ENCODE measurements around the gene RRP36. TPM values are rescaled to one million over a fixed set of nuclear protein-coding genes. Genes with fewer than 3 reads are reported as not detected.
"Not testable (repeated sequence)": the region's sequence is repeated elsewhere in the genome, so short reads cannot be mapped to it uniquely, and the experiment has no call there.

The RRP36 gene
- total RNA-seq, 1 experiment from 2014 or later: 79.1 TPM

DNA sequence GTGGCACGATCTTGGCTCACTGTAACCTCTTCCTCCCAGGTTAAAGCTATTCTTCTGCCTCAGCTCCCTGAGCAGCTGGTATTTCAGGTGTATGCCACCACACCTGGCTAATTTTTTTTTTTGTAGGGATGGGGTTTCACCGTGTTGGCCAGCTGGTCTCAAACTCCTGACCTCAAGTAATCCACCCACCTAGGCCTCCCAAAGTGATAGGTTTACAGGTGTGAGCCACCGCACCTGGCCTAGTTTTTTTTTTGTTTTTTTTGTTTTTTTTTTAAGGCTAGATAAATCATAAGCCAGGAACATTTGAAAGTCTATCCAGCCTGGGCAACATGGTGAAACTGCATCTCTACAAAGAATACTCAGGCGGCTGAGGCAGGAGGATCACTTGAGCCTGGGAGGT is 10.9 kb downstream of the RRP36 start:
- in situ Hi-C loops (cut with HindIII; ENCODE audit: low pct_unique_long_range_greater_than_20kb, low sequenced_read_pairs): no loop called here
- no peak for DNase-seq (ENCODE audit: low read depth)

GRCh38 chr6:43033496-43034189 is 12.2 kb downstream of the RRP36 start:
- no peak for DNase-seq (ENCODE audit: low read depth)
- in situ Hi-C loops (cut with HindIII; ENCODE audit: low pct_unique_long_range_greater_than_20kb, low sequenced_read_pairs): no loop called here

- in situ Hi-C loops (cut with HindIII; ENCODE audit: low pct_unique_long_range_greater_than_20kb, low sequenced_read_pairs): no loop called here
- DNase-seq (ENCODE audit: low read depth): no peak
Measured at GRCh38 chr6:43034190-43034525, 12.7 kb downstream of the RRP36 start.

DNA sequence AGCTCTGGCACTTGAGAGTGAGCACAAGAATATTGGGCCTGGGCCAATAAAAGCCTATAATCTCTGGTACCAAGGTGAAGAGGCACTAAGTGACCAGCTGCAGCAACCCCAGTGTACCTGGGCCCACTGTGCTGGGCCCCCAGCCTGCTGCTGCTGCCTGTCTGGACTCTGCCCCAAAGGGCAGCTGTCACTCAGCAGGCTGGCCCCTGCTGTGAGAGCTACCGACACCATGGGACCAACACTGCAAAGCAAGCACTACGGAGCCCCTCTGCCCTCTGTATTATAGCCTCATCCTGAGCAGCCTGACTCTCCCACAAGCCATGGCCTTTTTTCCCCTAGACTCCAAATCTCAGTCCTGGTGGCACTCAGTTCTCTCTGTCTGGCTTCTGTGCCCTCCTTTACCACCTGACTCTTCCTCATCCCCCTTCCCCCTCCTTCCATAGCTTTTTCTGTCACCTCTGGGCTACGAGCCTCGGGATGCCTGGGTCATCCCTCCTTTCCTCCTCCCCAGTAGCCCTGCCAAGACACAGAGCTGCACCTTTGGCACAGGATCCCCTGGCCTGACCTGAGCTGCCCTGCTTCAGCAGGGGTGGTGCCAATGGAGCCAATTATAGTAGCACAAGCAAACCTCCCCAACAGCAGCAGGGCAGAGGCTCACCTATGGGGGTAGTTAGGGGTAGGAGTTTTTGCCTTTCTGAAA is 14.2 kb downstream of the RRP36 start:
- in situ Hi-C loops (cut with HindIII; ENCODE audit: low pct_unique_long_range_greater_than_20kb, low sequenced_read_pairs): no loop called here
- no peak for DNase-seq (ENCODE audit: low read depth)

DNA sequence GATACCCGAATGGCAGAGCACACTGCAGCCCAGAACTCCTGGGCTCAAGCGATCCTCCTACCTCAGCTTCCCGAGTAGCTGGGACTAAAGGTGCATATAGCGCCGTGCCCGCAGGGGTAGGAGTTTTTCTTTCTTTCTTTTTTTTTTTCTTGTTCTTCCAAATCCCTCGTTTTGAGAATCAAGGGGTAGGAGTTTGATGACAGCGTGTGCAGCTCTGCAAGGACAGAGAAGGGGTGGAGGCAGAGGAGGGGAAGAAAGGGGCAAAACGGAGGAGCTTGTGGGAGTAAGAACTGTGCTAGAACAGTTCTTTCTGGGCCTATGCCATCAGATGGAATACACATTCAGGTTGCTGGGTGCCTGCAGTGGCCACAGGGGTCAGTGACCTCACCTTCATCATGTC is 15.3 kb downstream of the RRP36 start:
- DNase-seq (ENCODE audit: low read depth): no peak
- in situ Hi-C loops (cut with HindIII; ENCODE audit: low pct_unique_long_range_greater_than_20kb, low sequenced_read_pairs): no loop called here

GRCh38 chr6:43037197-43037596 is 15.8 kb downstream of the RRP36 start:
- in situ Hi-C loops (cut with HindIII; ENCODE audit: low pct_unique_long_range_greater_than_20kb, low sequenced_read_pairs): no loop called here
- no peak for DNase-seq (ENCODE audit: low read depth)

DNA sequence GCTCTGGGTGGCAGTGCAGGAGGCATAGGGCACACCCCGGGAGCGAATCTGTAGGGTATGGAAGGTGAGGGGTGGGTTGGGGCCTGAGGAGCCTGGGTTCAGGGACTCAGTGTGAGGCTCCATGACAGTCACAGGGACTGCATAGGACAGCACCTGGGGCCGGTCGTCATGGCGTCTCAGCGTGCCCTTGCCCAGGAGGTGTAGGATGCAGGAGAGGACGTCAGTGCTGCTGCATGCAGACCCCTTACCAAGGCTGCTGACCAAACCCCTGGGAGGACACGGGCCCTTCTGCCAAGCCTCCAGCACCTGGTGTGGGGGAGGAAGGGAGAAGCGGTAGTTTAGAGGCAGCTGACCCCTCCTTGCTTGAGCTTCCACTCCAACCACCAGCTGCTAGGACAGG is 16.3 kb downstream of the RRP36 start:
- in situ Hi-C loops (cut with HindIII; ENCODE audit: low pct_unique_long_range_greater_than_20kb, low sequenced_read_pairs): no loop called here
- DNase-seq (ENCODE audit: low read depth): no peak

GRCh38 chr6:43038727-43039126 is 17.3 kb downstream of the RRP36 start:
- no peak for DNase-seq (ENCODE audit: low read depth)
- in situ Hi-C loops (cut with HindIII; ENCODE audit: low pct_unique_long_range_greater_than_20kb, low sequenced_read_pairs): no loop called here

DNA sequence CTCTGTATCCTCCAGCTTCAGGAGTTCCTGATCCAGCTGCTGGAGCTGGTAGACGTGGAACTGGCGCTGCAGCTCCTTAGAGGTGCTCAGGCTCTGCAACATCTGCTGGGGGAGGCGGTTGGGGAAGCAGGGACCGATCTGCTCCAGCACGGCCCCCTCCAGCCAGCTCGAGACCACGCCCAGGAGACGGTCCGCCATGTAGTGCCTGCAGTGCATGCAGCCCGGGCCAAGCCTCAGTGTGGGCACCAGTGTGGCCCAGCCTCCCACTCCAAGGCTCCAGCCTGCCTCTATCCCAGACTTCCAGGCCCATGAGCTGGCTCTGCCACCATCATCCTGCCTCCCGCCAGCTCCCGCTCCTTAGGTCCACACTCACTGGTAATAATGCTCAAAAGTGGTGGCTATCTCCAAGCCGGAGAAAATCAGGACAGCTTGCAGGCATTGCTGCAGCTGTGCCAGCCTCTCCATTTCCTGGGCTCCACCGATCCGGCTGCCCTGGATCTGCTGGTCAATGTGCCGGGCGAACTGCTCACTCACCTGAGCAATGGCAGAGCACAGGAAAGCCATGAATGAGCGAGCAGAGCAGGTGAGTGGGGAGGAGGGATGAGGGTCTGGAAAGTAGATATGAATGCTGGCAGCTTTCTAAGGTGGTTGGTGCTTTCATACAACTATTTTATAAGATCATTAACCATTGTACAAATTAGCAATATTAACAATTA is 19.3 kb downstream of the RRP36 start:
- in situ Hi-C loops (cut with HindIII; ENCODE audit: low pct_unique_long_range_greater_than_20kb, low sequenced_read_pairs): no loop called here
- DNase-seq (ENCODE audit: low read depth): no peak

DNA sequence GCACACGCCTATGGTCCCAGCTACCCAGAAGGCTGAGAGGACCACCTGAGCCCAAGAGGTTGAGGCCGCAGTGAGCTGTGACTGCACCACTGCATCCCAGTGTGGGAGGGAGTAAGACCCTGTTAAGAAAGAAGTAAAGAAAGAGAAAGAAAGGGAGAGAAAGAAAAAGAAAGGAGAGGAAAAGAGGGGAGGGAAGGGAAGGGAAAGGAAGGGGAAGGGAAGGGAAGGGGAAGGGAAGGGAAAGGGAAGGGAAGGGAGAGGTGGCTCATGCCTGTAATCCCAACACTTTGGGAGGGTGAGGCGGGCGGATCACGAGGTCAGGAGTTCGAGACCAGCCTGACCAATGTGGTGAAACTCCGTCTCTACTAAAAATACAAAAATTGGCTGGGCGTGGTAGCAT is 20.1 kb downstream of the RRP36 start:
- DNase-seq (ENCODE audit: low read depth); in situ Hi-C loops (cut with HindIII; ENCODE audit: low pct_unique_long_range_greater_than_20kb, low sequenced_read_pairs): not testable (repeated sequence)

- DNase-seq (ENCODE audit: low read depth): no peak
Measured at GRCh38 chr6:43043310-43043709, 21.9 kb downstream of the RRP36 start.

GRCh38 chr6:43045371-43045930 is 24.0 kb downstream of the RRP36 start:
- no peak for DNase-seq (ENCODE audit: low read depth)
- in situ Hi-C loops (cut with HindIII; ENCODE audit: low pct_unique_long_range_greater_than_20kb, low sequenced_read_pairs): no loop called here

More at GRCh38 chr6:43043310-43043709, 21.9 kb downstream of the RRP36 start:
- in situ Hi-C loops (cut with HindIII; ENCODE audit: low pct_unique_long_range_greater_than_20kb, low sequenced_read_pairs): no loop called here

DNA sequence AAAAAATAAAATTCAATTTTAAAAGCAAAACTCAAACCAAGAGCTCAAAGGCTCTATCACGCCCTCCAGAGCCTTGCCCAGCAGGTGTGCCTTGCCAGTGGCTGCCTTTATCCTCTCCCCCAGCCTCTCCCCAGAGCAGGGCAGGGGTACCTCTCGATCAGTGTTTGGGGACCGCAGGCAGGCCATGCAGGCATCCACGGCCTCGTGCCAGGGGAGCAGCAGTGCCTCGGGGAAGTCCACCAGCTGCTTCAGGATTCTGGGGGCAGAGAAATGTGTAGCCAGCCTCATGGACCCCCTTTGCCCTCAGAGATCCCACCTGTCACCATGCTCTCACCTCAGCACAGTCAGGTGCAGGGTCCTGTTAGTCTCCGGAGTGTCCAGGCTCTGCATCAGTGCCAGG is 26.6 kb downstream of the RRP36 start:
- in situ Hi-C loops (cut with HindIII; ENCODE audit: low pct_unique_long_range_greater_than_20kb, low sequenced_read_pairs): no loop called here
- DNase-seq (ENCODE audit: low read depth): no peak

DNA sequence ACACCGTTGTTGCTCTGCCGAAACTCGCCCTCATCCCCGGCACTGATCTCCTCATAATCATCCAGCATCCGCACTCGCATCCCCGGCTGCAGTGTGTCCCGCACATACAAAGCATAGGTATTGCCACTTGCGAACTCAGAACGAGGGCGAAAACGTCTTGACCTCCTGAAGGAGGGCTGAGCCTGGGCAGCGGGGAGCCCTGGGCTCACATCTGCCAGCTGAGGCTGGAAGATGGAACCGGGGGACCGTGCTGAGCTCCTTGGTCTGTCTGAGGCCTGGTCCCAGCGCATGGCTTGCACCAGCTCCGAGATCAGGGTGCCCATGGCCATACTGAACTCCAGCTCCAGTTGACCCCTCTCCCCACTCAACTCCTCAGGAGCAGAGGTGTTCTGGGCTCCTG is 29.6 kb downstream of the RRP36 start:
- in situ Hi-C loops (cut with HindIII; ENCODE audit: low pct_unique_long_range_greater_than_20kb, low sequenced_read_pairs): no loop called here
- no peak for DNase-seq (ENCODE audit: low read depth)

- no peak for DNase-seq (ENCODE audit: low read depth)
- in situ Hi-C loops (cut with HindIII; ENCODE audit: low pct_unique_long_range_greater_than_20kb, low sequenced_read_pairs): no loop called here
Measured at GRCh38 chr6:43052225-43052841, 30.9 kb downstream of the RRP36 start.

- in situ Hi-C loops (cut with HindIII; ENCODE audit: low pct_unique_long_range_greater_than_20kb, low sequenced_read_pairs): no loop called here
- DNase-seq (ENCODE audit: low read depth): no peak
Measured at GRCh38 chr6:43052842-43053544, 31.6 kb downstream of the RRP36 start.

GRCh38 chr6:43053545-43054205 is 32.3 kb downstream of the RRP36 start, which contains the start of gene CUL7:
CUL7 (minus strand) TSS chr6:43053851; CDS start chr6:43052788, 1,063 bp downstream.
- DNase-seq (ENCODE audit: low read depth): peak; percentile 95
- in situ Hi-C loops (cut with HindIII; ENCODE audit: low pct_unique_long_range_greater_than_20kb, low sequenced_read_pairs): no loop called here
